AG09309 (cell line): ENCODE results near the gene SETSIP.

Source experiments
- DNase-seq: peaks from one replicate; pipeline ENCODE4 v3.0.0-alpha.2; 2010; ENCODE audit warnings: low read depth
- H3K4me3 ChIP-seq: 2 replicates; pipeline ENCODE4 v1.5.1; 2011; ENCODE audit warnings: mild to moderate bottlenecking, low read depth, low read length, moderate library complexity; ENCODE audit not compliant: control insufficient read depth
- TF ChIP-seq, protein P1 (sequence below): IDR thresholded peaks from 2 replicates; pipeline ENCODE4 v1.5.1; 2011; ENCODE audit warnings: mild to moderate bottlenecking, low read depth, low read length, inconsistent platforms; ENCODE audit not compliant: insufficient read depth, control insufficient read depth; ENCODE audit errors: missing control alignments

Gene SETSIP

DNA sequence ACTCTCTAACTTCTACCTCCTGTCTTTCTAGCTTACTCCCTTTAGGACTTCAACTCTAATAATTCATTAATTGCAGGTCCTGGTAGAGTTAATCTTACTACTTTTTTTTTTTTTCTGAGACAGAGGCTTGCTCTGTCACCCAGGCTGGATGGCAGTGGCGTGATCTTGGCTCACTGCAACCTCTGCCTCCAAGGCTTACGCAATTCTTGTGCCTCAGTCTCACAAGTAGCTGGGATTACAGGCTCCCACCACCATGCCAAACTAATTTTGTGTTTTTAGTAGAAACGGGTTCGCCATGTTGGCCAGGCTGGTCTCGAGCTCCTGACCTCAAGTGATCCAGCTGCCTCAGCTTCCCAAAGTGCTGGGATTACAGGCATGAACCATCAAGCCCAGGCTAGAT, 20.7 kb upstream of the SETSIP start:
- DNase-seq: no peak
- TF ChIP-seq, protein P1, sequence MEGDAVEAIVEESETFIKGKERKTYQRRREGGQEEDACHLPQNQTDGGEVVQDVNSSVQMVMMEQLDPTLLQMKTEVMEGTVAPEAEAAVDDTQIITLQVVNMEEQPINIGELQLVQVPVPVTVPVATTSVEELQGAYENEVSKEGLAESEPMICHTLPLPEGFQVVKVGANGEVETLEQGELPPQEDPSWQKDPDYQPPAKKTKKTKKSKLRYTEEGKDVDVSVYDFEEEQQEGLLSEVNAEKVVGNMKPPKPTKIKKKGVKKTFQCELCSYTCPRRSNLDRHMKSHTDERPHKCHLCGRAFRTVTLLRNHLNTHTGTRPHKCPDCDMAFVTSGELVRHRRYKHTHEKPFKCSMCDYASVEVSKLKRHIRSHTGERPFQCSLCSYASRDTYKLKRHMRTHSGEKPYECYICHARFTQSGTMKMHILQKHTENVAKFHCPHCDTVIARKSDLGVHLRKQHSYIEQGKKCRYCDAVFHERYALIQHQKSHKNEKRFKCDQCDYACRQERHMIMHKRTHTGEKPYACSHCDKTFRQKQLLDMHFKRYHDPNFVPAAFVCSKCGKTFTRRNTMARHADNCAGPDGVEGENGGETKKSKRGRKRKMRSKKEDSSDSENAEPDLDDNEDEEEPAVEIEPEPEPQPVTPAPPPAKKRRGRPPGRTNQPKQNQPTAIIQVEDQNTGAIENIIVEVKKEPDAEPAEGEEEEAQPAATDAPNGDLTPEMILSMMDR: no peak
- H3K4me3 ChIP-seq: no peak overlapping the region

DNA sequence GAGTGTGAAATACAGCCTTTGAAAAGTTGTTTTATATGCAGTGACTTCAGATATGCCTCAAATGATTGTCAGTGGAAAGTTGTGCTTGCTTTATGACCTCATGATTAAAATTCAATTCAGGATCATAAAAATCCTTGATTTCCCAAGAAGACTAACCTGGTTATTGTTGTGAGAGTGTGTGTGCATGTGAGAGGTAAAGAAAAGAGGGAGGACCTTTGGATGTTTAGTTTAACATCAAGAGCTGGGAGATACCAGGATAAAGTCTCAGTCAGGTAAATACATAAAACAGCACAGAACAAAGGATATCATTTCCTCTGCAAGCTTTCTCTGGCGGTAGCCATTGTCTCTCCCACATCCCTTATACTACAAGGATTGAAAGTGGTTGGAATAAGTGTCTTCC, 19.4 kb upstream of the SETSIP start:
- H3K4me3 ChIP-seq: no peak overlapping the region
- TF ChIP-seq, protein P1: no peak
- no peak for DNase-seq

DNA sequence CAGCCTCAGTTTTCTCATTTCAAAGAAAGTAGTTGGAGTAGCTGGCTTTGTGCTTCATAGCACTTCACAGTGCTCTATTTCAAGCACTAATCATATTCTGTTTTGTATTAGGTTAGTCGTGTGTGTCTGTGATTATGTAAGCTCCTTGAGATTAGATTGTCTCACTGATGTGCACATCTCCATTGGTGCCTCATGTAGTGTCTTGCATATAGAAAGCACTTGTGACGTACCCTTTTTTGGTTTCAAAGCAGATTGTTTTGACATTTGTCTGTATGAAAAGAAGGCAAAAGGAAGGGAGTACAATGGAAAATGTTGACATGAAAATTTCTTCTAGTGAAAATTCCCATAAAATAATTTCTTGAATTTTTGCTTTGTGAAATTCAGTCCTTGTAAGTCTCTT, 18.9 kb upstream of the SETSIP start:
- TF ChIP-seq, protein P1: no peak
- DNase-seq: no peak
- H3K4me3 ChIP-seq: no peak overlapping the region

DNA sequence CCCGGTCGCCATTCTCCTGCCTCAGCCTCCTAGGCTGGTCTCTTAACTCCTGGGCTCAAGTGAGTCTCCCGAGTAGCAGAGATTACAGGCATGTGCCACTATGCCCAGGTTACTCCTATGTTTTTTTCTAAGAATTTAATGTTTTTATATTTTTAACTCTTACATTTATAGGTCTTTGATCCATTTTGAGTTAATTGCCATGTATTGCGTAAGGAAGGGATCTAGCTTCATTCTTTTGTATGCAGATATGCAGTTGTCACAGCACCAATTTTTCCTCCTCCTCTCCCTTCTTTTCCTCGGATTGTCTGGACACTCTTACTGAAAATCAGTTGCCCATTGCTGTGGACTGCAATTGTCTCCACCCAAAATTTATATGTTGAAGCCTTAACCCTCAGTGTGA, 16.4 kb upstream of the SETSIP start:
- TF ChIP-seq, protein P1: no peak
- no peak overlapping the region for H3K4me3 ChIP-seq
- DNase-seq: no peak

DNA sequence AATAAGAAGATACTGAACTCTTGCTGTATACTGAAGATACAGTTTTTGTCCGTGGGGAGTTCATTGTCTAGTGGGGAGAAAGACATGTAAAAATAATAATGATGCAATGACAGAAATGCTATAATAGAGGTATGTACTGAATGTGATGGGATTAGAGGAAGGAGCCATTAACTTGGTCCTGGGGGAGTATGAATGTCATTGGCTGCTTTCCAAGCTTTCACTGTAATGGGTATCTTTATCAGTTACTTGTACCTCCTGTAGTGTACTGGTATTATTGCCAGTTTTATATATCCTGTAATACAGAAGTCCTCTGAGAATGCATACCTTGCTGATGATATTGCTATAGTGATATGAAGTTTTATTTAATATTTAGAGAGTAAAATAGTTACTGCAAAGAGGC, 12.3 kb upstream of the SETSIP start:
- DNase-seq: no peak
- TF ChIP-seq, protein P1: no peak
- no peak overlapping the region for H3K4me3 ChIP-seq

DNA sequence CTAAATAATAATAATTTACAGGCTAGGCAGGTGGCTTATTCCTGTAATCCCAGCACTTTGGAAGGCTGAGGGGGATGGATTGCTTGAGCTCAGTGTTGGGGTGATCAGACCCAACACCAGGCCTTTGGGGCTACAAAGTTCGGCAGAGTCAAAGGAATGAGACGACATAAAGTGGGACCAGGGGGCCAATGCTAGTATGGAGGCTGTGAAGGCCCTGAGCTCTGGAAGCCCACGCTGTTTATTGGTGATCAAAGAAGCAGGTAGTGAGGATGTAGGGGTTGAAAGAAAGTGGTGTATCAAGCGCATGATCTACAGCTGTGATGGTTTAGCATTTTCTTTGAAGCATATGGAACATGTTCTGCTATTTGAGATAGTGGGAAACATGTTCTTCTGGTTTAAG, 10.5 kb upstream of the SETSIP start:
- no peak for DNase-seq
- TF ChIP-seq, protein P1: no peak

DNA sequence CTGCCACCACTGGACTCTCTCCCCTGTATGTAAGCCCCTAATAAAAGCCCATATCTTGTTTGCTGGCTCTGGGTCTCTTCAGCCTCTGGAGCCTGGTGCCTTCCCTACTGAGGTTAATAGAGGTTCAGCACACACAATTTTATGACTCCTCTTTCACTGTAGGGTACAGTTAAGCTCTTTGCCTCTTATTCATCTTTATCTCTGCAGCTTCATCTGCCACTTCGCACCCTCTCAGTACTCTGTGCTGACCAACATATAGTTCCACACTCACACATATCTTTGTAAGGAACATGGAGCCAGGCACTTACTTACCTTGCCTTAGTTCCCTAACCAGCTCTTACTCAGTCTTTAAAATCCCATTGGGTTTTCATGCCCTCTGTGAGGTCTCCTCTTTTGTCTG, 9.4 kb upstream of the SETSIP start:
- TF ChIP-seq, protein P1: no peak
- H3K4me3 ChIP-seq: no peak overlapping the region
- DNase-seq: no peak

More for the DNA sequence above, 10.5 kb upstream of the SETSIP start:
- H3K4me3 ChIP-seq: no peak overlapping the region
